ENCODE results near the gene VAV2. TPM values are rescaled to one million over a fixed set of nuclear protein-coding genes. Genes with fewer than 3 reads are reported as not detected.

The VAV2 gene
- polyA plus RNA-seq, 1 experiment: 9.0 TPM

- TF ChIP-seq, protein P1, sequence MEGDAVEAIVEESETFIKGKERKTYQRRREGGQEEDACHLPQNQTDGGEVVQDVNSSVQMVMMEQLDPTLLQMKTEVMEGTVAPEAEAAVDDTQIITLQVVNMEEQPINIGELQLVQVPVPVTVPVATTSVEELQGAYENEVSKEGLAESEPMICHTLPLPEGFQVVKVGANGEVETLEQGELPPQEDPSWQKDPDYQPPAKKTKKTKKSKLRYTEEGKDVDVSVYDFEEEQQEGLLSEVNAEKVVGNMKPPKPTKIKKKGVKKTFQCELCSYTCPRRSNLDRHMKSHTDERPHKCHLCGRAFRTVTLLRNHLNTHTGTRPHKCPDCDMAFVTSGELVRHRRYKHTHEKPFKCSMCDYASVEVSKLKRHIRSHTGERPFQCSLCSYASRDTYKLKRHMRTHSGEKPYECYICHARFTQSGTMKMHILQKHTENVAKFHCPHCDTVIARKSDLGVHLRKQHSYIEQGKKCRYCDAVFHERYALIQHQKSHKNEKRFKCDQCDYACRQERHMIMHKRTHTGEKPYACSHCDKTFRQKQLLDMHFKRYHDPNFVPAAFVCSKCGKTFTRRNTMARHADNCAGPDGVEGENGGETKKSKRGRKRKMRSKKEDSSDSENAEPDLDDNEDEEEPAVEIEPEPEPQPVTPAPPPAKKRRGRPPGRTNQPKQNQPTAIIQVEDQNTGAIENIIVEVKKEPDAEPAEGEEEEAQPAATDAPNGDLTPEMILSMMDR (IDR thresholded peaks at IDR 0.05; ENCODE audit: low read depth, low read length): no peak
- DNase-seq (ENCODE audit: low read depth, low spot score): no peak
- Histone ChIP-seq H3K9me3 (ENCODE audit: control insufficient read depth, insufficient read depth, low read length) (peaks cover 8% of the 10 kb centered on the region; the same call in 1 of the 2 replicates), H3K27ac (ENCODE audit: low read depth, low read length) (no peak overlapping the region), H3K27me3 (ENCODE audit: control insufficient read depth, insufficient read depth, low read length) (no peaks in the 10 kb centered on the region), H3K4me3 (ENCODE audit: low read depth, low read length) (no peak overlapping the region)
- CTCF ChIA-PET: no interaction called here
- POLR2A ChIA-PET: no interaction called here
Measured at GRCh38 chr9:133849110-133849670, 142.9 kb downstream of the VAV2 start.

DNA sequence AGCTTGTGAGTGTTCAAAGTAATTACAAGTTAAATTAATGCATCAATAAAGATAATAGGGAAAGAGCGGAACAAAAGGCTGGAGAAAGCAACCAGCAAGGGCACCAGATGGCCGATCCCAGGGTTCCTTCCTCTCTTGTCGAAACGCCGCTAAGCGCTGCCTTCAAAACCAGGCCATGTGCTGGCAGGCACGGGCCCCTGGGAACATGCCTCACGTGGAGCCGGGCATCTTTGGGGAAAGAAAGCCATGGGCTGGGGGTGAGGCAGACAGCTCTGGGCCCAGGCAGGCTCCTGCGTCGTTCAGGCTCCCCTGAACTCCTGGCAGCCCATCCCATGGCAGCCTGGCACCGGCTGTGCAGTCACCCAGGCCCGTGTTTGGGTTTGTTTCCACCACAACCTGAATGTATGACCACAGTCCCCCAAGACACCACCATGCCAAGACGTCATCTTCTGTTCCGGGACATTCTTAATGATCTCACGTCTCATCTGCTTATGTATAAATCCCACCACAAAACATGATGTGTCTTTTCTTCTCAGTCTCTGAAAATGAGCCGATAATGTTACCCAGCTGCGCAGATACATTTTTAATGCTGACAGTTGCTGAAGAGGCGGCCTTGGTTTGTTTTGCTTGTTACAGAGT, 143.5 kb downstream of the VAV2 start:
- no peak overlapping the region for H3K4me3 ChIP-seq (ENCODE audit: low read depth, low read length)
- H3K9me3 ChIP-seq (ENCODE audit: control insufficient read depth, insufficient read depth, low read length): peaks cover 8% of the 10 kb centered on the region; the same call in 1 of the 2 replicates
- TF ChIP-seq, protein P1 (IDR thresholded peaks at IDR 0.05; ENCODE audit: low read depth, low read length): no peak
- H3K27me3 ChIP-seq (ENCODE audit: control insufficient read depth, insufficient read depth, low read length): no peaks in the 10 kb centered on the region
- DNase-seq (ENCODE audit: low read depth, low spot score): no peak
- CTCF ChIA-PET: interaction anchor here (0.7 kb wide), 1 partner anchor 70 kb away, joined by 3 read pairs; no protein-coding TSS in a partner anchor
- no peak overlapping the region for H3K27ac ChIP-seq (ENCODE audit: low read depth, low read length)
- POLR2A ChIA-PET: no interaction called here

GRCh38 chr9:133846483-133847090, 145.5 kb downstream of the VAV2 start:
- H3K27me3 ChIP-seq (ENCODE audit: control insufficient read depth, insufficient read depth, low read length): no peaks in the 10 kb centered on the region
- POLR2A ChIA-PET: no interaction called here
- H3K4me3 ChIP-seq (ENCODE audit: low read depth, low read length): no peak overlapping the region
- CTCF ChIA-PET: no interaction called here
- no peak overlapping the region for H3K27ac ChIP-seq (ENCODE audit: low read depth, low read length)
- no peak for DNase-seq (ENCODE audit: low read depth, low spot score)
- peaks cover 8% of the 10 kb centered on the region; the same call in 1 of the 2 replicates for H3K9me3 ChIP-seq (ENCODE audit: control insufficient read depth, insufficient read depth, low read length)
- TF ChIP-seq, protein P1 (IDR thresholded peaks at IDR 0.05; ENCODE audit: low read depth, low read length): no peak

- TF ChIP-seq, protein P1 (IDR thresholded peaks at IDR 0.05; ENCODE audit: low read depth, low read length): no peak
Measured at GRCh38 chr9:133845440-133845839, 146.7 kb downstream of the VAV2 start.

DNA sequence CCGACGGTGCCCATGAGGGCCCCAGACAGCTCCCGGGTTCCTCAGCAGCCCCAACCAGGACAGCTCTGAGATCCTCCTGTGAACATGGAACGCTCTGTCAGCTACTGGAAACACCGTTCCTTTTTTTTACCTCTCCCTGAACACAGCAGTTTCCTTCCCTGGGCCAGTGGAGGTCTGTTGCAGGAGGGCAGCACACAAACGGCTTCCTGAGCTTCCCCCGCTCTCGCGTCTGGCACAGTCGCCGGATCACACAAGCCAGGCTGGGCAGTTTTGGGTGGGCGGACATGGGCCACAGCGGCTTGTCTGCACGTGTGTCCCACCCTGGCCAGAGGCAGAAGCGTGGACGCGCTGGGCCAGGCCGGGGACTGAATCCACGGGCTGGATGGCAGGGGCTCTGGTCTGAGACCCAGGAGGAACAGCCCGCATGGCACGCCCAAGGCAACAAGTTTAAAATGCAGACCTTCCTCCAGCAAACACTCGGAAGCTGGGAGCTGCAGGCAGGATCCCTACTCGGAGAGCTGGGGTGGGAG, 147.2 kb downstream of the VAV2 start:
- Histone ChIP-seq H3K27ac (ENCODE audit: low read depth, low read length) (no peak overlapping the region), H3K27me3 (ENCODE audit: control insufficient read depth, insufficient read depth, low read length) (no peaks in the 10 kb centered on the region), H3K9me3 (ENCODE audit: control insufficient read depth, insufficient read depth, low read length) (peaks cover 8% of the 10 kb centered on the region; the same call in 1 of the 2 replicates), H3K4me3 (ENCODE audit: low read depth, low read length) (no peak overlapping the region)
- ChIA-PET CTCF (no interaction called here), POLR2A (no interaction called here)
- DNase-seq (ENCODE audit: low read depth, low spot score): no peak
- TF ChIP-seq, protein P1 (IDR thresholded peaks at IDR 0.05; ENCODE audit: low read depth, low read length): no peak

More at GRCh38 chr9:133845440-133845839, 146.7 kb downstream of the VAV2 start:
- ChIA-PET CTCF (no interaction called here), POLR2A (no interaction called here)
- Histone ChIP-seq H3K27ac (ENCODE audit: low read depth, low read length) (no peak overlapping the region), H3K4me3 (ENCODE audit: low read depth, low read length) (no peak overlapping the region), H3K9me3 (ENCODE audit: control insufficient read depth, insufficient read depth, low read length) (peaks cover 8% of the 10 kb centered on the region; the same call in 1 of the 2 replicates), H3K27me3 (ENCODE audit: control insufficient read depth, insufficient read depth, low read length) (no peaks in the 10 kb centered on the region)
- no peak for DNase-seq (ENCODE audit: low read depth, low spot score)
